GM15510 (cell line): Measurements from ENCODE around the gene KIF22.

Source experiments
- POLR2A ChIP-seq: IDR thresholded peaks from 3 replicates; pipeline ENCODE4 v1.6.1; 2011; ENCODE audit warnings: borderline replicate concordance; ENCODE audit not compliant: insufficient read length; ENCODE audit errors: extremely low read depth

The KIF22 gene

DNA sequence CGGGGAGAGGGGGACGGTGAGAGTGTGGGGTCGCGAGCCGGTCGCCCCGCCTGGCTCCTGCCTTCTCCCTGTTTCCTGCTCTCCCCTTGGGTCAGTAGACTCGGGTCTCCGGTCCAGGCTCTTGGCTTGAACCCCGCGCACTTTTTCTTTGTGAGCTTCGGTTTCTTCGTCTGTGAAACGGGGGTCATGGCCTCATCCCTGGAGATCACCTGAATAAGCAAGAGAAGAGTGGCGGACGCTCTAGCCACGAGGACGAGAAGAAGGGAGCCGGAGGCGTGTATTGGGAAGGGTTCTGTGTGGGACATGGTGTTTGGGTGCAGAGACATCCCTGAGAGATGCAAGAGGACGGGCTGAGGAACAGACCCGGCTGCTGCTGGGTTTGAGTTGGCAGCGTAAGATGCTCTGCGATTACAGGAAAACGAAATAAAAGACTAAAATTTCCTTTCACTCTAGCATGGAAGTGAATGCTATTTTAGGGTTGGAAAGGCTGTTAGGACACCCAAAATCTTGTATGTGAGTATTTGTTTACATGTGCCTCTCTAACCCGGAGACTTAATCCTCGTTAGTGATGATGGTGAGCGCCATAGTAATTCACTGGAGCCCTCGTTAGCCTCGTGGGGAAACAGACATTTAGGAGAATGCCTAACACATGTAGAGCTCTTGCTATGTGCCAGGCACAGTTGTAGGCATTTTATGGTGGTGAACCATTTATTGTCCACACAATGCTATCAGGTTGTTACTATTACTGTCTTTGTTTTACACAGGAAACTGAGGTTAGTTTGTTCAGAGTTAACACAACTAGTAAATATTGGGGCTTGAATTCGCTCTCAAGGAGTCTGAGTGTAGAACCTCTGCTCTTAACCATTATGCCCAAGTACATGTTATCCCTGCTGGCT is 646 bp downstream of the KIF22 start:
- no peak for TF ChIP-seq POLR2A

DNA sequence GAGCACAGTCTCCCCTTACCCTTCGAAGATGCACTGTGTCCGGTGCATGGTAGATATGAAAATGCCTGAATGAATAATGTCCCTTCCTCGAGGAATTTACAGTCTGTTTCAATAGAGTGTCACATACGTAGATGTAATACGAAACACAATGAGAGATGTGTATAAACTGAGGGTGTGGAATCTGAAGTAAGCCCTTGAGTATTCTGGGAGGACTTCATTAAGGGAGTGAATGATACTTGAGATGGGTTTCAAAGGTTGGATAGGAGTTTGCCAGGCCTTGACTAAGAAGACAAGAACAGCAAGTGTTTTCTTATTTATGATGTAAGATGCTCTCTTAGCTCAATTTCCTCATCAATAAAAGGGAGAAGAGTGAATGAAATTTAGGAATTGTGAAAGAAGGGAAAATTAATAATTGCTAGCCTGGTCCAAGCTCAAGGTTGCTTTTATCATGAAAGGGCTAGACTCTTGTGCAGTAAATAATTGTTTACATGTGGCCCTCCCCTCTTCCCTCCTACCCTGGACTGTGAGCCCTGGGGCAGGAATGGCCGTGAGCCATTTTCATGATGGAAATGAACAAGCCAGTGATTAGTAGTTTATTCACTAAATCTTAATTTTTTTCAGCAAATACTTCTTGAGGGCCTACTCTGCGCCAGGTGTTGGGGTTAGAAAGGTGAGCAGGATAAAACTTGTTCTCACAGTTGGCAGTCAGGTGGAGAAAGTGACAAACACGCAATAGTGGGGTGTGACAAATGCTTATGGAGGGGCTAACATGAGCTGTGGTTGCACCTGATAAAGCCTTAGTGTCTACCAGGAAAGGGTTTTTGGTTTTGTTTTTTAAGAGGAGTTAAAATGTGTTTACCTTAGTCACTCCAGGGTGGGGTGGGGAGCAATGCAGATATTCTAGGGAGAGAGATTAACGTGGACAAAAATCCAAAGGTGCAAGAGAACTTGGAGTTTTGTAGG is 1.6 kb downstream of the KIF22 start:
- TF ChIP-seq POLR2A: no peak

DNA sequence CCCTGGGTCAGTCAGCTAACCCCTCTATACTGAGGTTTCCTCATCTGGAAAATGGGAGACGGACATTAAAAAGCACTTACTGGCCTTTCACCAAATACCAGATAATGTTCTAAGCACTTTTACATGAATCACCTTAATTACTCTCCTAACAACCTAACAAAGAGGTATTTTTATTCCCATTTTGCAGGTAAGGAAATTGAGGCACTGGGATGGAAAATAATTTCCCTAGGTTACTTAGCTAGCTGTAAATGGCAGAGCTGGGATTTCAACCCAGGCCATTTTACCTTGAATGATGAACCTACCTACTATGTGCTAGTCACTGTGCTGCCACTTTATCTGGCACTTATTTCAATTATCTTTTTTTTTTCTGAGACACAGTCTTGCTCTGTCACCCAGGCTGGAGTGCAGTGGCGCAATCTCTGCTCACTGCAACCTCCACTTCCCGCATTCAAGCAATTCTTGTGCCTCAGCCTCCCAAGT is 3.7 kb downstream of the KIF22 start:
- TF ChIP-seq POLR2A: no peak

DNA sequence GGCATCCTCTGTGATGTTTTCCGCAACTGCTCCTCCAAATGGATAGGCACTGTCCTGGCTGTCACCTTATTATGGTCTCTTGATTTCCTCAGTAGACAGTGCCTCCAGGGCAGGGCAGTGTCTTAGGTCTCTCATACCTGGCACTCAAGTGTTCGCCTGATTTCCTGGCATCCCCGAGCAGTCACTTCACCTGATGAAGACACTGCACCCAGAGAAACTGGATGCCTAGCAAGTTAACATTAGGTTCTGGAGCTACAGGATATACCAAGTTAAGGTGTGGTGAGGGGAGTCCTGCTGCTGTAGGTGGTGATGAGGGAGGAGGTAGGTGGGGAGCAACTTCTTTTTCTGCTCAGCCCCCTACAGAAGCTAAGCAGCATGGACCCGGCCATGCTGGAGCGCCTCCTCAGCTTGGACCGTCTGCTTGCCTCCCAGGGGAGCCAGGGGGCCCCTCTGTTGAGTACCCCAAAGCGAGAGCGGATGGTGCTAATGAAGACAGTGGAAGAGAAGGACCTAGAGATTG is 11.9 kb downstream of the KIF22 start:
- no peak for TF ChIP-seq POLR2A

DNA sequence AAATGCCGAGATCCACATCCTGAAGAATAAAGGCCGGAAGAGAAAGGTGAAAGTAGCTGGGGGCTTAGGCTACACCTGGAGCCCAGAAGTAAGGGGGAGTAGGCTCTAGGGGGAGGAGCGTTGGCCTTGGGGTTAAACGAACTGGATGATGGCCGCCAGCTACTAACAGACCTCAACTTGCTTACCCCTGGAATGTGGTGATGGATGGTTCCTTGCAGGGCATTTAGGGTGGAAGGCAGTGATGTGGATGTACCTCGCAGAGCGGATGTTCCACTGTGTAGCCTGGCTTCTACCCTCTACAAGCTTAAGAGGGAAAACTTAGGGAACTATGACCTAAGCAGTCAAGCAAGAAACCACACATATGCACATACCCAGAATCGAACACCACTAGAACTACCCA is 13.5 kb downstream of the KIF22 start:
- no peak for TF ChIP-seq POLR2A

DNA sequence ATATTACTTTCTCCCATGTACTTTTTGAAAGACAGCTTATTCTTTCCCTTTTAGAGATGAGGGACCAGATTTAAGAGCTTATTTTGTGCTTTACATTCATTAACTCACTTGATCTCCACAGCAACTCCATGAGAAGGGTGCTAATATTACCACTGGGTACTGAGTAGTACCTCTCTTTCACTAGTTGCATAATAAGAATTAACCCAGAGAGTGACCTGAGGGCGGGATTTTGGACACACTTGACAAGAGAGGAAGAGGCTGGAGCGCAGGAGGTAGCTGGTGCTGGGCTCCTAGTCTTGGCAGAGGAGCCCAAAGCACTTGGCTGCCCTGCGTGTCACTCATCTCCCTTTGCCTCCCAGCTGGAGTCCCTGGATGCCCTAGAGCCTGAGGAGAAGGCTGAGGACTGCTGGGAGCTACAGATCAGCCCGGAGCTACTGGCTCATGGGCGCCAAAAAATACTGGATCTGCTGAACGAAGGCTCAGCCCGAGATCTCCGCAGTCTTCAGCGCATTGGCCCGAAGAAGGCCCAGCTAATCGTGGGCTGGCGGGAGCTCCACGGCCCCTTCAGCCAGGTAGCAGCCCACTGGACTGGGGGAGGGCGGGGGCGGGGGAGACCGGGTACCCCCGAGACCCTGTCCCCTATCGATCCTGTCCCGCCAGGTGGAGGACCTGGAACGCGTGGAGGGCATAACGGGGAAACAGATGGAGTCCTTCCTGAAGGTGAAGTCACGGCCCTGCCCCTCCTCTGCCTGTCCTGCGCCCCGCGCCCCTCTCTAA is 14.1 kb downstream of the KIF22 start:
- TF ChIP-seq POLR2A: no peak

DNA sequence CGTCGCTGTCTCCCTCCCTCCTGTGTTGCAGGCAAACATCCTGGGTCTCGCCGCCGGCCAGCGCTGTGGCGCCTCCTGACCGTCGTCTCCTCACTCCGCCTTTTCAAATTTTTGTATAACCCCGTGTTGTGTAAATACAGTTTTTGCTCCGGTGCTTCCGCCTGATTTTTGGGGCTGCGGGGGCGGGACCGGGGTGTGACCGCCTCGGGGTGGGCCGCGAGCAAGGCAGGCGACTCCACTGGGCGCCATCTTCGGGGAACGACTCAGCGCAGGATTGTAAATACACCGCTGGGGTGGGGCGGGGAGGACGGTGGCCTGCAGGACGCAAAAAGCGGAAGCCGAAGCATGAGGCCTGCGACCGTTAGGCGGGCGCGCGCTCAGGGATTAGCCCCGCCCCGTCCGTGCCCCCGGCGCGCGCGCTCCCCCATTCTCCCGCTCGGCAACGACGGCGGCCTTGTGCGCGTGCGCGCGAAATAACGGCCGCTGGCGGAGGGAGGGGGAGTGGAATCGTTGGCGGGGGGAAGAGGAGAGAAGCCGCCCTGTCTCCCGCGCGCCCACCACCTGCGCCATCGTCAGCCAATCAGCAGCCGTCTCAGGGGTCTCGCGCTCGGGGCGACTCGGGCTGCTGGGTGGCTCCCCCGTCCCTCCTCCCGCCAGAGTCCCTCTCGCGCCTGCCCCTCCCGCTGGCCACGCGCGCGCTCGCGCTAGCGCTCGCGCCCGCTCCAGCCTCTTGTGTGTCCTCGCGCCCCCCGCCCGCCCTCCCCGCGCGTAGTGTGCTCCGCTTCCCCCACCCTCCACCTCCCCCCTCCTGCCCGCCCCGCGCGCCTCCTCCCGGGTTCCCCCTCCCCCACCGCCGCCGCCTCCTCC is 14.9 kb downstream of the KIF22 start:
- TF ChIP-seq POLR2A: peak; percentile 77

DNA sequence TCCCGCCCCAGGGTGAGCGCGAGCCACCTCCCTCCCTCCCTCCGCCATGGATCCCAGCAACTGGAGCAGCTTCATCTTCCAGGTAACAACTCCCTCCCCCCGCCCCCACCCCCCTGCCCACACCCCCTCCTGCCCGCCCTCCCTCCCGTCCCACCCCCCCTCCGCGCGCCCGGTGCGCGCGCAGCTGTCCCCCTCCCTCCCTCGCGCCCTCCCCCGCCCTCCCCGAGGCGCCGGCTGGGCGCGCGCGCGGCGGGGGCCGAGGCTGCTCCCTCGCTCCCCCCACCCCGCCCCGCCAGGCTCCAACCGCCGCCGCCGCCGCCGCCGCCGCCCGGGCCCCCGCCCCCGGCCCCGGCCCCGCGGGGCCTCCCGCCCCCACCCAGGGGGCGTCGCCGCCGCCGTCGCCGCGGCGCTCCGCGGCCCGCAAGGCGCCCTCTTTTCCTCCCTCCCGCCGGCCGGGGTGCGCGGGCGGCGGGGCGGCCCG is 15.6 kb downstream of the KIF22 start, which contains the start of gene MAZ:
MAZ (plus strand) TSS at position 431 of the 481 bp plus-strand sequence. CDS start 173 bp downstream, outside the sequence.
- TF ChIP-seq POLR2A: peak; percentile 8

DNA sequence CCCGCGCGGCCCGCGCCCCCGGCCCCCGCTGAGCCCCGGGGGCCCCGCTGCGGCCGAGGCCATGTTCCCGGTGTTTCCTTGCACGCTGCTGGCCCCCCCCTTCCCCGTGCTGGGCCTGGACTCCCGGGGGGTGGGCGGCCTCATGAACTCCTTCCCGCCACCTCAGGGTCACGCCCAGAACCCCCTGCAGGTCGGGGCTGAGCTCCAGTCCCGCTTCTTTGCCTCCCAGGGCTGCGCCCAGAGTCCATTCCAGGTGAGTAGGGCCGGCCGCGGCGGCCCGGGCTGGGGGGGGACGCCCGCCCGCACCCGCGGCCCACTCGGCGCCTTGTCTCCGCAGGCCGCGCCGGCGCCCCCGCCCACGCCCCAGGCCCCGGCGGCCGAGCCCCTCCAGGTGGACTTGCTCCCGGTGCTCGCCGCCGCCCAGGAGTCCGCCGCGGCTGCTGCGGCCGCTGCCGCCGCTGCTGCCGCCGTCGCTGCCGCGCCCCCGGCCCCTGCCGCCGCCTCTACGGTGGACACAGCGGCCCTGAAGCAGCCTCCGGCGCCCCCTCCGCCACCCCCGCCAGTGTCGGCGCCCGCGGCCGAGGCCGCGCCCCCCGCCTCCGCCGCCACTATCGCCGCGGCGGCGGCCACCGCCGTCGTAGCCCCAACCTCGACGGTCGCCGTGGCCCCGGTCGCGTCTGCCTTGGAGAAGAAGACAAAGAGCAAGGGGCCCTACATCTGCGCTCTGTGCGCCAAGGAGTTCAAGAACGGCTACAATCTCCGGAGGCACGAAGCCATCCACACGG is 16.3 kb downstream of the KIF22 start:
- no peak for TF ChIP-seq POLR2A

DNA sequence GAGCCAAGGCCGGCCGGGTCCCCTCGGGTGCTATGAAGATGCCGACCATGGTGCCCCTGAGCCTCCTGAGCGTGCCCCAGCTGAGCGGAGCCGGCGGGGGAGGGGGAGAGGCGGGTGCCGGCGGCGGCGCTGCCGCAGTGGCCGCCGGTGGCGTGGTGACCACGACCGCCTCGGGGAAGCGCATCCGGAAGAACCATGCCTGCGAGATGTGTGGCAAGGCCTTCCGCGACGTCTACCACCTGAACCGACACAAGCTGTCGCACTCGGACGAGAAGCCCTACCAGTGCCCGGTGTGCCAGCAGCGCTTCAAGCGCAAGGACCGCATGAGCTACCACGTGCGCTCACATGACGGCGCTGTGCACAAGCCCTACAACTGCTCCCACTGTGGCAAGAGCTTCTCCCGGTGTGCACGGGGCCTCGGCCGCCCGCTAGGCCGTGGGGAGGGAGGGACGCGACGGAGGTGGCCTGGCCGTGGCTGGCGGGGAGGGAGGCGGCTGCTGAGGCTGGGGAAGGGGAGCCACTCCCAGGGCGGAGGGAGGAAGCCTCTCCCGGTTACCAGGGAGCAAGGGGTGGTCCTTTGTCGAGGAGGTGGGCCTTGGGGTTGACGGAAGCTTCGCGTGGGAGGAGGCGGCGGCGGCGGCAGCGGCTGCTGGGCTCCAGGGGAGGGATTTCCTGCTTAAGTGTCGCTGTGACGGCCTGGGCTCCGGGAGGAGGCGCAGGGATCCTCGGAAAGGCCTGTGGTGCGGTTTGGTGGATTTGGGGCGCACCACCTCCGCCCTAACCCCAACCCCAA is 17.1 kb downstream of the KIF22 start:
- TF ChIP-seq POLR2A: peak; percentile 68

DNA sequence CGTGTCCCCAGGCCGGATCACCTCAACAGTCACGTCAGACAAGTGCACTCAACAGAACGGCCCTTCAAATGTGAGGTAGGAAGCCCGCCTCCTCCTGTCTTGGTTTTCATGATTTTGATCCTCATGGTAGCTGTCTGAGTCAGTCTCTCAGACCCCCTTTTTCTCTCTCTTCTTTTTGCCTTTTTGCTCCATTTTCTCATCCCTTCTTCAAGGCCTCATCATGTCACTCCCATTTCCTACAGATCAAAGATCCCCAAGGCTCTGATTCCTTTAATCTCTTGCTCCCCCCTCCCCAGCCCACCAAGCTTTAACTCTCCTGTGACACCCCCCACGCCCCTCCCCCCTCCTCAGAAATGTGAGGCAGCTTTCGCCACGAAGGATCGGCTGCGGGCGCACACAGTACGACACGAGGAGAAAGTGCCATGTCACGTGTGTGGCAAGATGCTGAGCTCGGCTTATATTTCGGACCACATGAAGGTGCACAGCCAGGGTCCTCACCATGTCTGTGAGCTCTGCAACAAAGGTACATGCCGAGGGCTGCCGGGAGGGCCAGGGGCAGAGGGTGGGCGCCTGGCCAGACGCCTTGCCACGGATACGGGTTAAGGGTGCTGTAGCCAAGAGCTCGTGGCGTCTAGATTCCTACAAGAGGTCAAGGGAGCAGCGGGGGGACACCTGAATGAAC is 17.8 kb downstream of the KIF22 start:
- TF ChIP-seq POLR2A: no peak
